Measurements from ENCODE around the gene CD300A. TPM values are rescaled to one million over a fixed set of nuclear protein-coding genes. Genes with fewer than 3 reads are reported as not detected.
"Not testable (repeated sequence)": the region's sequence is repeated elsewhere in the genome, so short reads cannot be mapped to it uniquely, and the experiment has no call there.

The CD300A gene
- total RNA-seq, 8 experiments from 2014 or later = 0.17 to 1.6 (median 0.52) TPM; not detected in 5

- H3K4me1 ChIP-seq (replicated peaks in 1 of 2); ATAC-seq (replicated peaks in 6 of 8); H3K27ac ChIP-seq; H3K4me3 ChIP-seq; in situ Hi-C loops (cut with MboI; ENCODE audit: low pct_unique_long_range_greater_than_20kb in 2 of 9, low sequenced_read_pairs in 9 of 9, unreplicated experiment in 9 of 9): not testable (repeated sequence)
- WGBS, 10 experiments = 0 to 90% (median 60%) methylated on average over 1 to 5 of the region's 5 CpGs; no CpG with 5 or more reads in 1 of the 10 experiments
These were observed 37.5 kb downstream of the CD300A start for GRCh38 chr17:74503949-74504348.

DNA sequence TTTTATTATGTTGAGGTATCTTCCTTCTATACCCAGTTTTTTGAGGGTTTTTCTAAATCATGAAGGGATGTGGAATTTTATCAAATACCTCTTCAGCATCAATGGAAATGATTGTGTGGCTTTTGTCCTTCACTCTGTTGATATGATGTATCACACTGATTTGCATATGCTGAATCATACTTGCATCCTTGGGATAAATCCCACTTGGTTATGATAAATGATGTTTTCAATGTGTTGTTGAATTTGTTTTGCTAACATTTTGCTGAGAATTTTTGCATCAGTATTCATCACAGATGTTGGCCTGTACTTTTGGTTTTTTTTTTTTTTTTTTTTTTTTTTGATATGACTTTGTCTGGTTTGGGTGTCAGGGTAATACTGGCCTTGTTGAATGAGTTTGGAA lies 41.7 kb downstream of the CD300A start:
- Histone ChIP-seq H3K27ac (no peak overlapping the region), H3K4me1 (replicated peaks in 1 of 2) (no peaks in the 10 kb centered on the region), H3K4me3 (no peak overlapping the region)
- in situ Hi-C loops (cut with MboI; ENCODE audit: low pct_unique_long_range_greater_than_20kb in 2 of 9, low sequenced_read_pairs in 9 of 9, unreplicated experiment in 9 of 9) = no loop called here
- ATAC-seq (replicated peaks in 6 of 8) = peak in 1 of 8 experiments; percentile 34

DNA sequence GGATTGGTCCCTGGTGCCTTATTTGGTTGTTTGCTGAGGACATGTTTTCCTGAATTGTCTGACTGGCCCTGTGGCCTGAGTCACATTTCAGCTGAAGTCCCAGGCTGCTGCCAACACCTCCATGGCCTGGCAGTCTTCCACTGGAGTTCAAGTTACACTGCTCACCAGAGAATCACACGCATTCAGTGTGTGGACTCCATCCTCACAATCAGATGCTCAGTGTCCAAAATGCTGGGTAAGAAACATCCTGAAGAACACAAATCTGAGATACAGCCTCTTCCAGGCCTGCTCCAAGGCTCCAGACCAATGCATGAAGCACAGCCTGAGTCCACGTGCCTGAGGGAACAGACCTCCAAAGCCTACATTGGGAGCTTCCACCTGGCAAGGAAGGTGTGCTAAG lies 45.6 kb downstream of the CD300A start:
- ATAC-seq (replicated peaks in 6 of 8) = peak in 2 of 8 experiments; percentile 24 to 78
- 0 to 90% (median 54%) methylated on average over 1 to 2 of the region's 2 CpGs; no CpG with 5 or more reads in 6 of the 10 experiments for WGBS, 10 experiments

GRCh38 chr17:74512624-74513091 lies 46.2 kb downstream of the CD300A start:
- ATAC-seq (replicated peaks in 6 of 8) = no peak
- H3K4me1 ChIP-seq (replicated peaks in 1 of 2) = no peaks in the 10 kb centered on the region
- no peak overlapping the region for H3K4me3 ChIP-seq
- H3K27ac ChIP-seq = no peak overlapping the region
- in situ Hi-C loops (cut with MboI; ENCODE audit: low pct_unique_long_range_greater_than_20kb in 2 of 9, low sequenced_read_pairs in 9 of 9, unreplicated experiment in 9 of 9) = no loop called here
- 12 to 83% (median 42%) methylated on average over 1 to 7 of the region's 7 CpGs; no CpG with 5 or more reads in 1 of the 10 experiments for WGBS, 10 experiments

More for the DNA sequence above, 45.6 kb downstream of the CD300A start:
- no peak overlapping the region for H3K4me3 ChIP-seq
- H3K27ac ChIP-seq = no peak overlapping the region
- no peaks in the 10 kb centered on the region for H3K4me1 ChIP-seq (replicated peaks in 1 of 2)
- in situ Hi-C loops (cut with MboI; ENCODE audit: low pct_unique_long_range_greater_than_20kb in 2 of 9, low sequenced_read_pairs in 9 of 9, unreplicated experiment in 9 of 9) = no loop called here

GRCh38 chr17:74513987-74514631 lies 47.7 kb downstream of the CD300A start:
- in situ Hi-C loops (cut with MboI; ENCODE audit: low pct_unique_long_range_greater_than_20kb in 2 of 9, low sequenced_read_pairs in 9 of 9, unreplicated experiment in 9 of 9) = no loop called here
- Histone ChIP-seq H3K4me3 (no peak overlapping the region), H3K4me1 (replicated peaks in 1 of 2) (no peaks in the 10 kb centered on the region), H3K27ac (peak overlapping the region in 1 of 2 donors; percentile 73)
- peak in 7 of 8 experiments; percentile 12 to 58 (median 43) for ATAC-seq (replicated peaks in 6 of 8)
- 70 to 100% (median 90%) methylated on average over 1 to 3 of the region's 3 CpGs; no CpG with 5 or more reads in 5 of the 10 experiments for WGBS, 10 experiments

GRCh38 chr17:74514632-74515334 lies 48.3 kb downstream of the CD300A start:
- 72 to 94% (median 82%) methylated on average over 1 to 9 of the region's 10 CpGs; no CpG with 5 or more reads in 2 of the 10 experiments for WGBS, 10 experiments
- ATAC-seq (replicated peaks in 6 of 8) = peak in 6 of 8 experiments; percentile 11 to 54 (median 48)
- in situ Hi-C loops (cut with MboI; ENCODE audit: low pct_unique_long_range_greater_than_20kb in 2 of 9, low sequenced_read_pairs in 9 of 9, unreplicated experiment in 9 of 9) = no loop called here

DNA sequence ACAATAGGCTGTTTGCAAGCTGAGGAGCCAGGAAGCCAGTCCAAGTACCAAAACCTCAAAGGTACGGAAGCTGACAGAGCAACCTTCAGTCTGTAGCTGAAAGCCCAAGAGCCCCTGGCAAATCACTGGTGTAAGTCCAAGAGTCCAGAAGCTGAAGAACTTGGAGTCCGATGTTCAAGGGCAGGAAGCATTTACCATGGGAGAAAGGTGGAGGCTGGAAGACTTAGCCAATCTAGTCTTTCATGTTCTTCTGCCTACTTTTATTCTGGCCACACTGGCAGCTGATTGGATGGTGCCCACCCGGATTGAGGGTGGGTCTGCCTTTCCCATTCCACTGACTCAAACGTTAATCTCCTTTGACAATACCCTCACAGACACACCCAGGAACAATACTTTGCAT lies 49.5 kb downstream of the CD300A start:
- WGBS, 10 experiments = 0 to 80% (median 61%) methylated on average over 1 to 4 of the region's 4 CpGs; no CpG with 5 or more reads in 2 of the 10 experiments
- Histone ChIP-seq H3K4me3 (no peak overlapping the region), H3K27ac (no peak overlapping the region), H3K4me1 (replicated peaks in 1 of 2) (no peaks in the 10 kb centered on the region)
- in situ Hi-C loops (cut with MboI; ENCODE audit: low pct_unique_long_range_greater_than_20kb in 2 of 9, low sequenced_read_pairs in 9 of 9, unreplicated experiment in 9 of 9) = no loop called here
- no peak for ATAC-seq (replicated peaks in 6 of 8)

More at GRCh38 chr17:74514632-74515334, 48.3 kb downstream of the CD300A start:
- Histone ChIP-seq H3K4me1 (replicated peaks in 1 of 2) (no peaks in the 10 kb centered on the region), H3K4me3 (no peak overlapping the region), H3K27ac (peak overlapping the region in 1 of 2 donors; percentile 49)

- Histone ChIP-seq H3K4me1 (replicated peaks in 1 of 2) (no peaks in the 10 kb centered on the region), H3K27ac (no peak overlapping the region), H3K4me3 (no peak overlapping the region)
- in situ Hi-C loops (cut with MboI; ENCODE audit: low pct_unique_long_range_greater_than_20kb in 2 of 9, low sequenced_read_pairs in 9 of 9, unreplicated experiment in 9 of 9) = no loop called here
- ATAC-seq (replicated peaks in 6 of 8) = no peak
- 40 to 100% (median 67%) methylated on average over 1 to 3 of the region's 3 CpGs; no CpG with 5 or more reads in 4 of the 10 experiments for WGBS, 10 experiments
These were observed 50.3 kb downstream of the CD300A start for GRCh38 chr17:74516561-74517328.

DNA sequence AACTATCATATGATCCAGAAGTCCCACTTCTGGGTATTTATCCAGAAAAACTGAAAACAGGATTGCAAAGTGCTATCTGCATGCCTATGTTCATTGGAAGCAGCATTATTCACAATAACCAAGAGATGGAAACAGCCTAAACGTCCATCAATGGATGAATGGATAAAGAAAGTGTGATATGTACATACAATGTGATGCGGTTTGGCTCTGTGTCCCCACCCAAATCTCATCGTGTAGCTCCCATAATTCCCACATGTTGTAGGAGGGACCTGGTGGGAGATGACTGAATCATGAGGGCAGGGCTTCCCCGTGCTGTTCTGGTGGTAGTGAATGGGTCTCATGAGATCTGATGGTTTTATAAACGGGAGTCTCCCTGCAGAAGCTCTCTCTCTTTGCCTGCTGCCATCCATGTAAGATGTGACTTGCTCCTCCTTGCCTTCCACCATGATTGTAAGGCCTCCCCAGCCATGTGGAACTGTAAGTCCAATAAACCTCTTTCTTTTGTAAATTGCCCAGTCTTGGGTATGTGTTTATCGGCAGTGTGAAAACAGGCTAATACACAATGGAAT lies 52.1 kb downstream of the CD300A start:
- H3K4me3 ChIP-seq; H3K27ac ChIP-seq; in situ Hi-C loops (cut with MboI; ENCODE audit: low pct_unique_long_range_greater_than_20kb in 2 of 9, low sequenced_read_pairs in 9 of 9, unreplicated experiment in 9 of 9); H3K4me1 ChIP-seq (replicated peaks in 1 of 2): not testable (repeated sequence)
- ATAC-seq (replicated peaks in 6 of 8) = peak in 2 of 8 experiments; percentile 55 to 60
- WGBS, 10 experiments = 14 to 100% (median 67%) methylated on average over 1 to 6 of the region's 6 CpGs; no CpG with 5 or more reads in 1 of the 10 experiments

DNA sequence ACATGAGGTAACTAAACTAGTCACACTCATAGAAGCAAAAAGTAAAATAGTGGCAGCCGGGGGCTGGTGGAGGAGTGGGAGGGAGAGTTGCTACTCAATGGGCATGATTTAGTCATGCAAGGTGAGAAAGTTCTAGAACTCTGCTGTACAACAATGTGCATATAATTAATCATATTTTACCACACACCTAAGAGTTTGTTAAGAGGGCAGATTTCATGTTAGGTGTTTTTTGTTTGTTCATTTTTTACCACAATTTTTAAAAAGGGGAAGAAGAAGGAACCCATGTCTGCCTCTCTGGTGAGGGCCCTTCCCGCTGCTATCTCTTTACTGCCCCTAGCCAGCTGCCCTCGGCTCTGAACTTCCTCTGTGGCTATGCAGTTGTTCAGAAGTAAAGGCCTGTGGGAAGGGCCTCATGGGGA lies 53.6 kb downstream of the CD300A start:
- 43 to 100% (median 82%) methylated on average over 1 to 3 of the region's 3 CpGs for WGBS, 10 experiments
- H3K27ac ChIP-seq = no peak overlapping the region
- no peaks in the 10 kb centered on the region for H3K4me1 ChIP-seq (replicated peaks in 1 of 2)
- H3K4me3 ChIP-seq = no peak overlapping the region
- no peak for ATAC-seq (replicated peaks in 6 of 8)
- in situ Hi-C loops (cut with MboI; ENCODE audit: low pct_unique_long_range_greater_than_20kb in 2 of 9, low sequenced_read_pairs in 9 of 9, unreplicated experiment in 9 of 9) = no loop called here

GRCh38 chr17:74520790-74521480 lies 54.5 kb downstream of the CD300A start:
- H3K4me3 ChIP-seq = no peak overlapping the region
- WGBS, 10 experiments = 0 to 91% (median 79%) methylated on average over 1 to 17 of the region's 21 CpGs; no CpG with 5 or more reads in 2 of the 10 experiments
- peak in 1 of 8 experiments; percentile 52 for ATAC-seq (replicated peaks in 6 of 8)
- in situ Hi-C loops (cut with MboI; ENCODE audit: low pct_unique_long_range_greater_than_20kb in 2 of 9, low sequenced_read_pairs in 9 of 9, unreplicated experiment in 9 of 9) = no loop called here
- H3K27ac ChIP-seq = no peak overlapping the region
- H3K4me1 ChIP-seq (replicated peaks in 1 of 2) = no peaks in the 10 kb centered on the region

DNA sequence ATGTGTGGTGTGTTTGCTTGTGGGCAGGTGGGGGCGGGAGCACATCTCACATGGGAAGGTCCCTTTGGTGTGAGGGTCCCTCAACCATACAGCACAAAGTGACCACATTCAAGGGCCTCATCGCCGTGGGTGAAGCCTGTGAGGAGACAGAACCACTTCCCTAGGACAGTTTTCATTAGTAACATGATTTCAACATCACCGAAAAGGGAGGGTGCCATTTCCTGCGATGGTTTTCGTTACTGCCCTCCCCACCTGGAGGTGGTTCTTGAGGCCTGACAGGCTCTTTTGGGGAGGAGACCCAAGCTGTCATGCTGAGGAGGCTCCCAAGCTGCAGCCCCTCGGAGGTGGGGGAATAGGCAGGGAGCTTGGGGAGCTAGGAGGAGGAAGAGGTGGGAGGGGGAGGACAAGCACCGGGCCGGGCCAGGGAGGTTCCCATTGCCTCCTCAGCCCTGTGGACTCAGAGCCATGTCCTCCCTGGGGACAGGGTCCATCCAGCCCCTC lies 55.3 kb downstream of the CD300A start:
- H3K4me1 ChIP-seq (replicated peaks in 1 of 2) = no peaks in the 10 kb centered on the region
- H3K27ac ChIP-seq = no peak overlapping the region
- 18 to 100% (median 65%) methylated on average over 1 to 3 of the region's 9 CpGs; no CpG with 5 or more reads in 5 of the 10 experiments for WGBS, 10 experiments
- in situ Hi-C loops (cut with MboI; ENCODE audit: low pct_unique_long_range_greater_than_20kb in 2 of 9, low sequenced_read_pairs in 9 of 9, unreplicated experiment in 9 of 9) = no loop called here
- H3K4me3 ChIP-seq = no peak overlapping the region
- no peak for ATAC-seq (replicated peaks in 6 of 8)

Data from motor neuron (in vitro differentiated cells).